Esophagus (tissue), 2 donors: ENCODE results near the gene TTLL13. TPM values are rescaled to one million over a fixed set of nuclear protein-coding genes. Genes with fewer than 3 reads are reported as not detected.

Experiments
- H3K27ac ChIP-seq, 2 donors: one replicate each; pipeline ENCODE4 v1.5.1; 2013; ENCODE audit warnings: low read depth in 2 of 2, mild to moderate bottlenecking in 2 of 2, inconsistent platforms in 1 of 2, low read length in 1 of 2, moderate library complexity in 1 of 2
- H3K27me3 ChIP-seq, 2 donors: one replicate each; pipeline ENCODE4 v1.6.1; 2013; ENCODE audit warnings: low read length in 2 of 2, control low read depth in 1 of 2, mild to moderate bottlenecking in 1 of 2; ENCODE audit not compliant: insufficient read depth in 2 of 2, control insufficient read depth in 1 of 2
- H3K36me3 ChIP-seq, 2 donors: one replicate each; pipeline ENCODE4 v1.6.1; 2013; ENCODE audit warnings: low read length in 1 of 2; ENCODE audit not compliant: control insufficient read depth in 2 of 2, insufficient read depth in 2 of 2
- H3K4me1 ChIP-seq, 2 donors: one replicate each; pipeline ENCODE4 v1.6.1; 2013; ENCODE audit warnings: low read length in 1 of 2; ENCODE audit not compliant: control insufficient read depth in 2 of 2, insufficient read depth in 2 of 2
- H3K4me3 ChIP-seq, 2 donors: one replicate each; pipeline ENCODE4 v1.5.1; 2013; ENCODE audit warnings: low read length in 2 of 2, mild to moderate bottlenecking in 2 of 2, low read depth in 1 of 2, moderate library complexity in 1 of 2
- H3K9me3 ChIP-seq, 2 donors: one replicate each; pipeline ENCODE4 v1.6.1; 2013; ENCODE audit warnings: mild to moderate bottlenecking in 2 of 2, low read depth in 1 of 2, low read length in 1 of 2, moderate library complexity in 1 of 2; ENCODE audit not compliant: control insufficient read depth in 2 of 2, insufficient read depth in 1 of 2
- WGBS, 2 donors: extraction: QIAGEN DNeasy Blood & Tissue Kit; methylation state at CpG; one replicate each; pipeline ENCODE4 v1.1.7; 2013; 5-methylcytosine and 5-hydroxymethylcytosine counted together
- polyA plus RNA-seq, 2 donors: library from polyadenylated mRNA; stranded (reverse); fragments of 200-250 nt; gene quantifications; one replicate each; pipeline ENCODE4 v1.2.3, GENCODE V29; 2013
- donor health status: healthy with polysubstance abuse.
- donor health status: Bipolar disorder and iron deficiency.

TTLL13 gene
- polyA plus RNA-seq, 2 donors, result 0.04 to 0.07 TPM

DNA sequence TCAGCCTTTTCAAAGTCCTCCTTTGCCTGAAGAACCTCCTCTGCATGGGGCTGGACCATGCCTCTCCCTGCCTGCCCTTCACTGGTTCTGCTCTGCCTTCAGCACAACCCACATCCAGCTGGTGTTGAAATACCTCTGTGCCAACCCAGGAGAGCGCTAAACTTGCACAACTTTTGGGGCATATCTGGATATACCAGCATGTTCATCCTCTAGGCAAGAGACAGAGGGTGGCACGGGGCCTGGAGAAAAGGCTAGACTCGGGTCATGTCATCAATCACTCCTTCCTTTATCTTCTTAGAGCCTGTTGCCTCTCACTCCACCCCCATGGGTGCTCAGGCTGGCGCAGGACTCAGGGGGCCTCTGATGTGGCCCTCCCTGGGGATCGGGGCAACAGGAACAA, 43.5 kb upstream of the TTLL13 start:
- 61 to 77% methylated on average over 5 of the region's 5 CpGs for WGBS, 2 donors
- Histone ChIP-seq H3K36me3 (peaks cover 7 to 35% of the 10 kb centered on the region in 2 donors), H3K4me3 (no peak overlapping the region), H3K9me3 (no peaks in the 10 kb centered on the region), H3K27me3 (no peaks in the 10 kb centered on the region), H3K27ac (peak overlapping the region in 1 of 2 donors; percentile 45), H3K4me1 (peaks cover 4 to 37% of the 10 kb centered on the region in 2 donors)

DNA sequence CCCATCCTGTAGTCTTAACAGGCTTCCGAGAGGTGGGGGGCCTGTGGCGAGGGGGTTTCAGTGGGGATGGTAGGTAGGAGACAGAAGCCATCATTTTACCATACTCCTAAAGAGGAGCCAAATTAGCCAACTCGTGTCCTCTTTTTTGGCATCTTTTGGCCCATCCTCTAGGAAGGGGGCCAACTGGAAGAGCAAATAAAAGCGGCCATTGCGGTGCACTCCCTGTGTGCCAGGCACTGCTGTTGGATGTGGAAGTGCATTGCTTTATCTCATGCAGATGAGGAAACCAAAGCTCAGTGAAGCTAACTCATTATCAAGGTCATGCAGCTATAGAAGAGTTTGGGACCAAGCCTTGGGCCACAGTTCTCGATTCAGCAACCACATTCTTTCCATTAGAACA, 42.1 kb upstream of the TTLL13 start:
- H3K9me3 ChIP-seq, result no peaks in the 10 kb centered on the region
- H3K27ac ChIP-seq, result peak overlapping the region in 1 of 2 donors; percentile 0
- peaks cover 7 to 36% of the 10 kb centered on the region in 2 donors for H3K36me3 ChIP-seq
- peaks cover 12 to 46% of the 10 kb centered on the region in 2 donors for H3K4me1 ChIP-seq
- WGBS, 2 donors, result 81 to 85% methylated on average over 6 of the region's 6 CpGs
- no peak overlapping the region for H3K4me3 ChIP-seq
- H3K27me3 ChIP-seq, result no peaks in the 10 kb centered on the region

DNA sequence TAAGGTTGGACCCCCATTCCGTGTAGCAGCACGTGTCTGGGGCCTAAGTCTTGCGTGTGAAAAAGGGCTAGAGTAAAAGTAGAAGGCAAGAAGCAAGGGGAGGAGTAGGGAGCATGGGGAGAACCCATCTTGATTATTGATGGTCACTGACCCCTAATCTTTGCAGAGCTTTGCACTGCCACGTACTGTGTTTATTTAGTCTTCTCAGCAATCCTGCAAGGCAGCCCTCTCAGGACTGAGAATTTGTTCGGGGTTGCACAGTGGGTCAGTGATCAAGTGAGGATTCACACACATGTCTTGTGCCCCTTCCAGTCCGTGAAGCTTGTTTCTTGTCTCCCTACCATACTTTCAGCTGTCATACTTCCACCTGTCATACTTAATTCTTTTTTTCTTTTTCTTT, 41.0 kb upstream of the TTLL13 start:
- WGBS, 2 donors, result 77 to 89% methylated on average over 6 of the region's 6 CpGs
- H3K9me3 ChIP-seq, result no peaks in the 10 kb centered on the region
- H3K4me1 ChIP-seq, result peaks cover 16 to 46% of the 10 kb centered on the region in 2 donors
- no peaks in the 10 kb centered on the region for H3K27me3 ChIP-seq
- peaks cover 7 to 33% of the 10 kb centered on the region in 2 donors for H3K36me3 ChIP-seq
- H3K27ac ChIP-seq, result peak overlapping the region; percentile 16 to 29
- H3K4me3 ChIP-seq, result no peak overlapping the region

DNA sequence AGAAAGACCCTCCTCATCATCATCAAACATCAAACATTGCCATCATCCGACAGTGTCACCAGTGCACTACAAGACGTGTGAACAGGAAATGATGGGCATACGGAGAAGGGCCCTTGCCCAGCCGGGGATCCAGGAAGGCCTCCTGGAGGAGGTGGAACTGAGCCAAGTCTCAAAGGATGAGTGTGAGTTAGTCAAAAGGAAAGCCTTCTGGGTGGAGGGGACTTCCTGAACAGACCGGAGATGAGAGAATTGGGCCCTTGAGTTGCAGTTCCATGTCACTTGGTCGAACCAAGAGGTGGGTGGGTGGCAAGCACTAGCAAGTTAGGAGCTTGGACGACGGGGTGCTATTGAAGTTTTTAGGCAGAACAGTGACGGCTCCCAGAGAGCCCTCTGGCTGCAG, 39.8 kb upstream of the TTLL13 start:
- Histone ChIP-seq H3K27ac (peak overlapping the region; percentile 98), H3K27me3 (no peaks in the 10 kb centered on the region), H3K4me1 (peaks cover 11 to 37% of the 10 kb centered on the region in 2 donors), H3K9me3 (no peaks in the 10 kb centered on the region), H3K4me3 (no peak overlapping the region), H3K36me3 (peaks cover 7 to 28% of the 10 kb centered on the region in 2 donors)
- WGBS, 2 donors, result 41 to 60% methylated on average over 9 of the region's 9 CpGs

- no peaks in the 10 kb centered on the region for H3K27me3 ChIP-seq
- WGBS, 2 donors, result 46 to 57% methylated on average over 8 of the region's 8 CpGs
- no peak overlapping the region for H3K4me3 ChIP-seq
- H3K27ac ChIP-seq, result peak overlapping the region; percentile 98
- peaks cover 11 to 34% of the 10 kb centered on the region in 2 donors for H3K4me1 ChIP-seq
- peaks cover 7 to 28% of the 10 kb centered on the region in 2 donors for H3K36me3 ChIP-seq
- H3K9me3 ChIP-seq, result no peaks in the 10 kb centered on the region
These were observed 38.8 kb upstream of the TTLL13 start for GRCh38 chr15:90210593-90210992.

DNA sequence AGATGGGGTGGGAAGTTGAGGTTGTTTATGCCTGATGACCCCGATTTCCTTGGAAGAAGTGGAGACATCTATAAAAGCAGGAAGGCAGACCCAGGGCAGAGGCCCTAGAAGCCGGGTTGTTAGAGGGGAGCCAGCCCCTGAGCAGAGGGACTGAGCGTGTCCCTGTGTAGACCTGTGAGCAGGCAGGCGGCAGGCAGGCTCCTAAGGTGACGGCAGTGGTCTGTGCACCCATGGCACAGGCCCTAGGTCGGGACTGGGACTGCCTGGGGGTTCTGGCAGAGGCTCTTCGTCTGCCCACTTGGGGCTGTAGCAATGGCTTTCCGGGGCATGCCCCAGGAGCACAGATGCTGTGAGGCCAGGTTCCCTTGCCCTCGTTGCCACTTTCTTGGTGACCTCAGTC, 38.3 kb upstream of the TTLL13 start:
- Histone ChIP-seq H3K4me1 (peaks cover 11 to 34% of the 10 kb centered on the region in 2 donors), H3K36me3 (peaks cover 7 to 28% of the 10 kb centered on the region in 2 donors), H3K27me3 (no peaks in the 10 kb centered on the region), H3K4me3 (no peak overlapping the region), H3K9me3 (no peaks in the 10 kb centered on the region), H3K27ac (peak overlapping the region; percentile 98)
- WGBS, 2 donors, result 64 to 72% methylated on average over 9 of the region's 9 CpGs

DNA sequence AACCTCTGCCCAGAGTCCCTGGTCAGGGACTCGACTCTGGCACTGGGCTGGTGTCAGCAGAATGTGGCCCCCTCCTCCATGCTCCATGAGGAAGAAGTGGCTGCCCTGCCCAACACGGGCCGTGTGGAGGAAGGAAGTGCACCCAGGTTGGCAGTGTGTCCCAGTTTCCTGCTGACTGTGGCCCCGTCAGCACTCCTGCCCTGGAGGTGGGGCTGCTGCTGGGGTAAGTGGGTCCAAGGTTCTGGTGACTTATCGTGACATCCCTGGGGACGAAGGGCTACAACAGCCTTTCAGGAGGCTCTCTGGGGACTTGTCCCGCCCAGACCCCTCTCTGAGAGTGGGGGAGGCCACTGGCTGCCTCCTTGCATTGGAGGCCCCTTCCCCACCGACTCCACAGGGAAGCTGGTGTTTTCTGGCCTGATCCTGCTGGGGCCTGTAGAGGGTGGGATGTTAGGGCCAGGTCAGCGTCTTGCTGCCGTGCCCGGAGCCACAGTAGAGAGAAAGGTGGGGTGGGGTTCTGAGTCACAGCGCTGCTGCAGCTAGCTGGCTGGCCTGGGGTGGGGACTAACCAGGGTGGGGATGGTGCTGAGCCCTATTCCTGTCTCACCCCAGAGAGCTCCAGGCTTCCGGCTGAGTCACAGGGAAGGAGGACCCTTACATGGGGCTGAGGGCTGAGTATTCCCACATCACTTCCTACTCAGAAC, 37.8 kb upstream of the TTLL13 start:
- H3K27ac ChIP-seq, result peak overlapping the region; percentile 98
- H3K27me3 ChIP-seq, result no peaks in the 10 kb centered on the region
- 33 to 38% methylated on average over 13 of the region's 13 CpGs for WGBS, 2 donors
- H3K9me3 ChIP-seq, result no peaks in the 10 kb centered on the region
- peak overlapping the region in 1 of 2 donors; percentile 7 for H3K4me3 ChIP-seq
- peaks cover 11 to 34% of the 10 kb centered on the region in 2 donors for H3K4me1 ChIP-seq
- H3K36me3 ChIP-seq, result peaks cover 4 to 23% of the 10 kb centered on the region in 2 donors

GRCh38 chr15:90212221-90213098, 36.9 kb upstream of the TTLL13 start:
- Histone ChIP-seq H3K9me3 (no peaks in the 10 kb centered on the region), H3K36me3 (peaks cover 0 to 22% of the 10 kb centered on the region in 2 donors), H3K27ac (peak overlapping the region; percentile 98), H3K4me3 (peak overlapping the region in 1 of 2 donors; percentile 7), H3K27me3 (no peaks in the 10 kb centered on the region), H3K4me1 (peaks cover 11 to 36% of the 10 kb centered on the region in 2 donors)
- 47 to 58% methylated on average over 35 of the region's 35 CpGs for WGBS, 2 donors

DNA sequence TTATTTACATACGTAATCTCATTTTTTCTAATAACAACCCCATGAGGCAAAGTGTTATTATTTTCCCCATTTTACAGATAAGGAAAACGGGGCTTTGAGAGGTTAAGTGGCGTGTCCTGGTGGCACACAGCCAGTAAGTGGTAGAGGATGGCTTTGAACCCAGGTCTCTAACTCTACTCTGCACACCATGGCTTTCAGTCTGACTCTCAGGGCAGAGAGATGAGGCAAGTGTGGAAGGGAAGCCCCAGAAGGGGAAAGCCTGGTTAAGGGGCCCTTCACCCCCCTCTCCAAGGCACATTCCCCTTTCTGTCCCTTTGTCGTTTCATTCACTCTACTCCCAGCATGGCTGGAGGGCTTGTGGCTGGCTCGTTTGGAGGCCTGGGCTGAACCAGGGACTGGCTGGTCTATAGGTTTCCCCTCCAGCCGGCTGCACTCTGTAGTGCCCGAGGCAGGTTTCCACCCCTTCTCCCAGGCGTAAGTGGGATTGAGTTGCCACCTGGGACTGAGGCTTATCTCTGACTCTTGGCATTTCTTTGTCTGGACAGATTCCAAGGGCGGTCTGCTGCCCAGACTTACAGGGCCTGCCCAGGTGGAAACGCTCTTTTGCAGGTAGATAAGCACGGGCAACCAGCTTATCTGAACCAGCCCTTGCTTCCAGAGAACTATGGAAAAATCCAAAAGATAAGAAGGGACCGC, 36.1 kb upstream of the TTLL13 start:
- no peak overlapping the region for H3K4me3 ChIP-seq
- no peaks in the 10 kb centered on the region for H3K9me3 ChIP-seq
- H3K27ac ChIP-seq, result peak overlapping the region; percentile 98
- peaks cover 11 to 37% of the 10 kb centered on the region in 2 donors for H3K4me1 ChIP-seq
- H3K36me3 ChIP-seq, result peaks cover 3 to 30% of the 10 kb centered on the region in 2 donors
- no peaks in the 10 kb centered on the region for H3K27me3 ChIP-seq
- WGBS, 2 donors, result 40 to 43% methylated on average over 12 of the region's 12 CpGs
